A549 (cell line): ENCODE measurements around the gene CNIH3. TPM values are rescaled to one million over a fixed set of nuclear protein-coding genes. Genes with fewer than 3 reads are reported as not detected.
"Not testable (repeated sequence)": the region's sequence is repeated elsewhere in the genome, so short reads cannot be mapped to it uniquely, and the experiment has no call there.

ENCODE experiments used
- ATAC-seq, 2 experiments: fragments of 200-7000 bp in 1 of 2; fragments of >200 bp in 1 of 2; cut with Nextera tagmentation in 1 of 2; cut with Tn5 transposase in 1 of 2; 3 replicates each; pipeline versions ENCODE4 v1.8.0 to v1.9.1; 2018 to 2020; ENCODE audit warnings: mild to moderate bottlenecking in 1 of 2, moderate library complexity in 1 of 2
- CTCF ChIA-PET: fragments of 300-600 bp; sonication (Branson Sonifier 250); formaldehyde crosslinking; extraction: SDS; loops from one replicate; lab custom pipeline; 2021; ENCODE audit warnings: antibody characterized with exemption, inconsistent platforms; lab: Yijun Ruan, JAX
- POLR2A ChIA-PET: fragments of 350-600 bp; formaldehyde crosslinking; extraction: SDS; loops from one replicate; lab custom pipeline; 2021; ENCODE audit warnings: antibody characterized with exemption, inconsistent platforms; lab: Yijun Ruan, JAX
- DNase-seq, 2 experiments: peaks; one replicate each; pipeline versions ENCODE4 v3.0.0 to v3.0.0-alpha.2; 2011 to 2016; ENCODE audit warnings: low read depth in 1 of 2, low spot score in 1 of 2
- FAIRE-seq: peaks from 2 replicates; lab custom pipeline; 2011; peaks lifted over from hg19 to GRCh38; lab: Jason Lieb, UNC
- H3K27ac ChIP-seq, 2 experiments: fragments of >200 bp; sonication (Bioruptor Twin); formaldehyde crosslinking; 3 replicates each; pipeline ENCODE4 v1.5.1; 2016 to 2017
- H3K4me1 ChIP-seq: fragments of >200 bp; sonication (Bioruptor Twin); formaldehyde crosslinking; 3 replicates; pipeline ENCODE4 v1.6.1; 2016
- H3K4me2 ChIP-seq: fragments of >200 bp; sonication (Bioruptor Twin); formaldehyde crosslinking; 3 replicates; pipeline ENCODE4 v1.6.1; 2016
- H3K4me3 ChIP-seq: fragments of >200 bp; sonication (Bioruptor Twin); formaldehyde crosslinking; 3 replicates; pipeline ENCODE4 v1.5.1; 2016
- H3K9me3 ChIP-seq: fragments of >200 bp; sonication (Bioruptor Twin); formaldehyde crosslinking; 3 replicates; pipeline ENCODE4 v1.6.1; 2016
- CHD2 ChIP-seq: fragments of 150-350 bp; IDR thresholded peaks from 2 replicates; pipeline ENCODE4 v1.6.1; 2014; ENCODE audit warnings: low read length; ENCODE audit not compliant: partially characterized antibody
- EHF ChIP-seq: fragments of 250-450 bp; sonication (Bioruptor Pico); IDR thresholded peaks from 2 replicates; pipeline ENCODE4 v1.5.0; 2020; ENCODE audit warnings: mild to moderate bottlenecking
- FOSB ChIP-seq: fragments of 250-450 bp; sonication (Bioruptor Pico); IDR thresholded peaks from 2 replicates; pipeline ENCODE4 v1.5.0; 2020; ENCODE audit warnings: mild to moderate bottlenecking, moderate library complexity
- FOSL2 ChIP-seq, 2 experiments: fragments of 450-650 bp in 1 of 2; fragments of >200 bp in 1 of 2; sonication (Bioruptor Twin) in 1 of 2; formaldehyde crosslinking; IDR thresholded peaks; 2 replicates each; pipeline versions ENCODE4 v1.5.0 to v1.6.1; 2016 to 2020; ENCODE audit warnings: mild to moderate bottlenecking in 1 of 2, moderate library complexity in 1 of 2
- GATA3 ChIP-seq: IDR thresholded peaks from 2 replicates; pipeline ENCODE4 v1.6.1; 2012; ENCODE audit warnings: borderline replicate concordance
- HOXA7 ChIP-seq: fragments of 250-450 bp; sonication (Bioruptor Pico); IDR thresholded peaks from 2 replicates; pipeline ENCODE4 v1.5.0; 2020; ENCODE audit warnings: mild to moderate bottlenecking, moderate library complexity
- HOXB5 ChIP-seq: fragments of 250-450 bp; sonication (Bioruptor Pico); IDR thresholded peaks from 2 replicates; pipeline ENCODE4 v1.5.0; 2020; ENCODE audit warnings: mild to moderate bottlenecking, moderate library complexity
- JUNB ChIP-seq: fragments of >200 bp; sonication (Bioruptor Twin); formaldehyde crosslinking; IDR thresholded peaks from 2 replicates; pipeline ENCODE4 v1.6.1; 2016
- KDM5A ChIP-seq: fragments of 200-600 bp; sonication (generic); IDR thresholded peaks from 2 replicates; pipeline ENCODE4 v1.6.1; 2016; ENCODE audit warnings: antibody characterized with exemption, mild to moderate bottlenecking
- MAFK ChIP-seq: fragments of 450-650 bp; IDR thresholded peaks from 2 replicates; pipeline ENCODE4 v1.6.1; 2014; ENCODE audit not compliant: partially characterized antibody
- MAZ ChIP-seq: fragments of 150-350 bp; IDR thresholded peaks from 2 replicates; pipeline ENCODE4 v1.6.1; 2014; ENCODE audit warnings: antibody characterized with exemption, low read depth, low read length, borderline replicate concordance
- NPAS2 ChIP-seq: fragments of 250-450 bp; sonication (Bioruptor Pico); IDR thresholded peaks from 2 replicates; pipeline ENCODE4 v1.8.0; 2022; ENCODE audit warnings: mild to moderate bottlenecking, moderate library complexity, borderline replicate concordance
- PHF8 ChIP-seq: fragments of 200-600 bp; sonication (generic); IDR thresholded peaks from 2 replicates; pipeline ENCODE4 v1.6.1; 2016; ENCODE audit warnings: low read depth, mild to moderate bottlenecking, antibody characterized with exemption, moderate library complexity, borderline replicate concordance
- POLR2A ChIP-seq: IDR thresholded peaks from 2 replicates; pipeline ENCODE4 v1.6.1; 2012; ENCODE audit warnings: mild to moderate bottlenecking, low read length
- POLR2AphosphoS2 ChIP-seq: conservative IDR thresholded peaks from 2 replicates; pipeline ENCODE4 v1.6.1; 2012; ENCODE audit warnings: low read length, improper control_type of control experiment, inconsistent platforms
- RAD21 ChIP-seq, 2 experiments: fragments of >200 bp in 1 of 2; sonication (Bioruptor Twin) in 1 of 2; formaldehyde crosslinking in 1 of 2; IDR thresholded peaks in 1 of 2; conservative IDR thresholded peaks in 1 of 2; 2 replicates in 1 of 2; 3 replicates in 1 of 2; pipeline ENCODE4 v1.6.1; 2012 to 2018; ENCODE audit warnings: inconsistent platforms in 1 of 2
- SMC3 ChIP-seq: fragments of >200 bp; sonication (Bioruptor Twin); formaldehyde crosslinking; IDR thresholded peaks from 3 replicates; pipeline ENCODE4 v1.6.1; 2018; ENCODE audit warnings: inconsistent platforms
- TFCP2L1 ChIP-seq: fragments of 250-450 bp; sonication (Bioruptor Pico); IDR thresholded peaks from 2 replicates; pipeline ENCODE4 v1.5.0; 2021; ENCODE audit warnings: mild to moderate bottlenecking
- TP53 ChIP-seq: fragments of 250-450 bp; sonication (Bioruptor Pico); IDR thresholded peaks from 2 replicates; pipeline ENCODE4 v1.5.0; 2021; ENCODE audit warnings: mild to moderate bottlenecking, moderate library complexity
- ZSCAN20 ChIP-seq: fragments of 250-450 bp; sonication (Bioruptor Pico); IDR thresholded peaks from 2 replicates; pipeline ENCODE4 v1.8.0; 2022; ENCODE audit warnings: mild to moderate bottlenecking, moderate library complexity
- WGBS: methylation state at CpG from one replicate; pipeline ENCODE4 v1.1.6; 2017; ENCODE audit errors: missing lambda C conversion rate; 5-methylcytosine and 5-hydroxymethylcytosine counted together
- polyA plus RNA-seq, 4 experiments: library from polyadenylated mRNA; depleted of rRNA in 3 of 4; stranded (reverse); fragments of >200 nt; fragmentation: RNase III in 1 of 4; extraction: RNeasy Plus Mini Kit Qiagen cat#74134 plus additional on column Dnase treatment in 1 of 4; gene quantifications; 2 replicates in 3 of 4; 3 replicates in 1 of 4; pipeline ENCODE4 v1.2.3, GENCODE V29; 2011 to 2017
- TF ChIP-seq, protein P1 (sequence below): fragments of 200-600 bp; sonication (generic); IDR thresholded peaks from 2 replicates; pipeline ENCODE4 v1.6.1; 2016; ENCODE audit warnings: antibody characterized with exemption, mild to moderate bottlenecking, moderate library complexity
- TF ChIP-seq, protein P2 (sequence below): fragments of 450-650 bp; IDR thresholded peaks from 2 replicates; pipeline ENCODE4 v1.6.1; 2014; ENCODE audit warnings: antibody characterized with exemption
- TF ChIP-seq, protein P3 (sequence below): fragments of >200 bp; sonication (Bioruptor Twin); formaldehyde crosslinking; IDR thresholded peaks from 3 replicates; pipeline ENCODE4 v1.6.1; 2016

Gene CNIH3
- polyA plus RNA-seq, 2 of the 4 experiments (the other 2 are of a cell fraction), result 0.61 to 0.85 TPM

DNA sequence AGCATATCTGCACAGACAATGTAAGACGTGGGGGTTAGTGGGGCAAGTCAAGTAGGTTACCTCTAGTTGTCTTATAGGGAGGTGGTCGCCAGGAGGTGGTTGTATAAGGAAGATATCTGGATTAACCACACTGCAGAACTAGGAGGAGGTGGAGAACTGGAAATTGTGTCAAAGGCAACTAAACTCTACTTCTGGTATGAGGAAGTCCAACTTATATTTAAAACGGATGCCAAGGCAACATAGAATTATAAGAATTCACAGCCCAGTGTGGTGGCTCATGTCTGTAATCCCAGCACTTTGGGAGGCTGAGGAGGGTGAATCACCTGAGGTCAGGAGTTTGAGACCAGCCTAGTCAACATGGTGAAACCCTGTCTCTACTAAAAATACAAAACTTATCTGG lies 44.1 kb upstream of the CNIH3 start:
- H3K4me2 ChIP-seq; H3K4me1 ChIP-seq; H3K9me3 ChIP-seq; POLR2A ChIA-PET; FAIRE-seq; H3K4me3 ChIP-seq; TF ChIP-seq FOSL2 (IDR thresholded peaks at IDR 0.05): not testable (repeated sequence)
- peak in 1 of 2 experiments; percentile 32 for DNase-seq
- peak in 1 of 2 experiments; percentile 55; a peak in 3 of 6 replicates for ATAC-seq
- WGBS, result 21% methylated on average over 3 of the region's 3 CpGs
- 0 out of 2 replicates have a peak, but pooled peaks have one; percentile 8 for TF ChIP-seq FOSL2 (CRISPR knock-in tag; IDR thresholded peaks at IDR 0.05)
- TF ChIP-seq, all 56 proteins: peak for 1; not testable (repeated sequence) for 55
- H3K27ac ChIP-seq, CTCF ChIA-PET: not testable (repeated sequence)

DNA sequence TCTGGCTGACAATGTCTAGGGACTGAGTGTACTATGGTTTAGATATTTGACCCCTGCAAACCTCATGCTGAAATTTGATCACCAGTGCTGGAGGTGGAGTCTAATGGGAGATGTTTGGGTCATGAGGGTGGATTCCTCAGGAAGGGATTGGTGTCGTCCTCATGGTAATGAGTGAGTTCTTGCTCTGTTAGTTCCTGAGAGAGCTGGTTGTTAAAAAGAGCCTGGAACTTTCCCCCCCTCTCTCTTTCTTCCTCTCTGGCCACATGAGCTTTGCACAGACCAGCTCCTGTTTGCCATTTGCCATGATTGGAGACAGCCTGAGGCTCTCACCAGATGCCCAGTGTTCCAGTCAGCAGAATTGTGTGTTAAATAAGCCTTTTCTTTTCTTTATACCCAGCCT lies 36.6 kb upstream of the CNIH3 start:
- no peak overlapping the region for H3K4me3 ChIP-seq
- DNase-seq (no peak), FAIRE-seq (no peak), ATAC-seq (no peak)
- CTCF ChIA-PET, result interaction anchor here (0.8 kb wide), 1 partner anchor 65 kb away, joined by 3 read pairs; no protein-coding TSS in a partner anchor
- H3K27ac ChIP-seq, result no peak overlapping the region
- WGBS, result 8% methylated on average over 1 of the region's 1 CpG
- no peaks in the 10 kb centered on the region for H3K4me1 ChIP-seq
- peaks cover 2% of the 10 kb centered on the region; the same call in 1 of the 3 replicates for H3K9me3 ChIP-seq
- H3K4me2 ChIP-seq, result no peak overlapping the region
- POLR2A ChIA-PET, result no interaction called here
- TF ChIP-seq ZSCAN20 (CRISPR knock-in tag), result no peak
- no peak for TF ChIP-seq JUNB
- TF ChIP-seq RAD21 (conservative IDR thresholded peaks at IDR 0.05 in 1 of 2, IDR thresholded peaks at IDR 0.05 in 1 of 2), result no peak
- TF ChIP-seq, protein P1, sequence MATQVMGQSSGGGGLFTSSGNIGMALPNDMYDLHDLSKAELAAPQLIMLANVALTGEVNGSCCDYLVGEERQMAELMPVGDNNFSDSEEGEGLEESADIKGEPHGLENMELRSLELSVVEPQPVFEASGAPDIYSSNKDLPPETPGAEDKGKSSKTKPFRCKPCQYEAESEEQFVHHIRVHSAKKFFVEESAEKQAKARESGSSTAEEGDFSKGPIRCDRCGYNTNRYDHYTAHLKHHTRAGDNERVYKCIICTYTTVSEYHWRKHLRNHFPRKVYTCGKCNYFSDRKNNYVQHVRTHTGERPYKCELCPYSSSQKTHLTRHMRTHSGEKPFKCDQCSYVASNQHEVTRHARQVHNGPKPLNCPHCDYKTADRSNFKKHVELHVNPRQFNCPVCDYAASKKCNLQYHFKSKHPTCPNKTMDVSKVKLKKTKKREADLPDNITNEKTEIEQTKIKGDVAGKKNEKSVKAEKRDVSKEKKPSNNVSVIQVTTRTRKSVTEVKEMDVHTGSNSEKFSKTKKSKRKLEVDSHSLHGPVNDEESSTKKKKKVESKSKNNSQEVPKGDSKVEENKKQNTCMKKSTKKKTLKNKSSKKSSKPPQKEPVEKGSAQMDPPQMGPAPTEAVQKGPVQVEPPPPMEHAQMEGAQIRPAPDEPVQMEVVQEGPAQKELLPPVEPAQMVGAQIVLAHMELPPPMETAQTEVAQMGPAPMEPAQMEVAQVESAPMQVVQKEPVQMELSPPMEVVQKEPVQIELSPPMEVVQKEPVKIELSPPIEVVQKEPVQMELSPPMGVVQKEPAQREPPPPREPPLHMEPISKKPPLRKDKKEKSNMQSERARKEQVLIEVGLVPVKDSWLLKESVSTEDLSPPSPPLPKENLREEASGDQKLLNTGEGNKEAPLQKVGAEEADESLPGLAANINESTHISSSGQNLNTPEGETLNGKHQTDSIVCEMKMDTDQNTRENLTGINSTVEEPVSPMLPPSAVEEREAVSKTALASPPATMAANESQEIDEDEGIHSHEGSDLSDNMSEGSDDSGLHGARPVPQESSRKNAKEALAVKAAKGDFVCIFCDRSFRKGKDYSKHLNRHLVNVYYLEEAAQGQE, result no peak
- no peak for TF ChIP-seq FOSL2 (IDR thresholded peaks at IDR 0.05)
- TF ChIP-seq FOSL2 (CRISPR knock-in tag; IDR thresholded peaks at IDR 0.05), result no peak
- TF ChIP-seq SMC3, result no peak
- TF ChIP-seq, protein P2, sequence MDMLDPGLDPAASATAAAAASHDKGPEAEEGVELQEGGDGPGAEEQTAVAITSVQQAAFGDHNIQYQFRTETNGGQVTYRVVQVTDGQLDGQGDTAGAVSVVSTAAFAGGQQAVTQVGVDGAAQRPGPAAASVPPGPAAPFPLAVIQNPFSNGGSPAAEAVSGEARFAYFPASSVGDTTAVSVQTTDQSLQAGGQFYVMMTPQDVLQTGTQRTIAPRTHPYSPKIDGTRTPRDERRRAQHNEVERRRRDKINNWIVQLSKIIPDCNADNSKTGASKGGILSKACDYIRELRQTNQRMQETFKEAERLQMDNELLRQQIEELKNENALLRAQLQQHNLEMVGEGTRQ, result no peak
- no peak for TF ChIP-seq TFCP2L1 (CRISPR knock-in tag)

DNA sequence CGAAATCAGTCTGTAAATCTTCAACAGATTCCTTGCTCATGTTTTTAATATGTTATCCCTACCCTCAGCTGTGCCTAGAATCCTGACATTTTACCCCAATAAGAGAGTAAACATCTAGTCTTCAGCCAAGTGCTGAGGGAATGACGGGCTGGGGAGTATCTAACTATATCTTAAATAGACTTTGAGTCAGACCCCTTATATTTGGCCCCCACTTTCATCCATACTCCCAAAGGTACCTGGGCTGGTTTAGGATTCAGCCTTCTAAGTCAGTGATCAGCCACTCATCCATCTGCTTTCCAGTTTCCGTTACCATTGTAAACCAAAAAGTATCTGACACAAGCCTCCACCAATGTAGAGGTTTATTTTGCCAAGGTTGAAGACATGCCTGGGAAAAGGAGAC lies 36.1 kb upstream of the CNIH3 start:
- no peak overlapping the region for H3K4me2 ChIP-seq
- no peaks in the 10 kb centered on the region for H3K4me1 ChIP-seq
- H3K9me3 ChIP-seq, result peaks cover 2% of the 10 kb centered on the region; the same call in 1 of the 3 replicates
- H3K4me3 ChIP-seq, result no peak overlapping the region
- ChIA-PET POLR2A (no interaction called here), CTCF (interaction anchor here (0.8 kb wide), 1 partner anchor 65 kb away, joined by 3 read pairs; no protein-coding TSS in a partner anchor)
- DNase-seq (no peak), ATAC-seq (no peak), FAIRE-seq (no peak)
- WGBS, result 32% methylated on average over 3 of the region's 3 CpGs
- H3K27ac ChIP-seq, result no peak overlapping the region
- TF ChIP-seq HOXA7 (CRISPR knock-in tag) (no peak), KDM5A (no peak), POLR2A (no peak), FOSB (CRISPR knock-in tag) (no peak), GATA3 (no peak), MAZ (no peak), POLR2AphosphoS2 (no peak), TP53 (CRISPR knock-in tag) (no peak), CHD2 (no peak), EHF (CRISPR knock-in tag) (no peak), NPAS2 (no peak), HOXB5 (CRISPR knock-in tag) (no peak), PHF8 (no peak), MAFK (no peak)
- TF ChIP-seq, protein P3, sequence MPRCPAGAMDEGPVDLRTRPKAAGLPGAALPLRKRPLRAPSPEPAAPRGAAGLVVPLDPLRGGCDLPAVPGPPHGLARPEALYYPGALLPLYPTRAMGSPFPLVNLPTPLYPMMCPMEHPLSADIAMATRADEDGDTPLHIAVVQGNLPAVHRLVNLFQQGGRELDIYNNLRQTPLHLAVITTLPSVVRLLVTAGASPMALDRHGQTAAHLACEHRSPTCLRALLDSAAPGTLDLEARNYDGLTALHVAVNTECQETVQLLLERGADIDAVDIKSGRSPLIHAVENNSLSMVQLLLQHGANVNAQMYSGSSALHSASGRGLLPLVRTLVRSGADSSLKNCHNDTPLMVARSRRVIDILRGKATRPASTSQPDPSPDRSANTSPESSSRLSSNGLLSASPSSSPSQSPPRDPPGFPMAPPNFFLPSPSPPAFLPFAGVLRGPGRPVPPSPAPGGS, result no peak
